Erythroblast (primary cell): ENCODE data around the gene ANKIB1.

Source experiments
- GATA1 ChIP-seq: IDR thresholded peaks from 2 replicates; pipeline ENCODE4 v1.6.1; 2011; ENCODE audit warnings: low read depth, mild to moderate bottlenecking, control low read depth, low read length, moderate library complexity
- POLR2A ChIP-seq: IDR thresholded peaks from 2 replicates; pipeline ENCODE4 v1.6.1; 2011; ENCODE audit warnings: mild to moderate bottlenecking, low read length

DNA sequence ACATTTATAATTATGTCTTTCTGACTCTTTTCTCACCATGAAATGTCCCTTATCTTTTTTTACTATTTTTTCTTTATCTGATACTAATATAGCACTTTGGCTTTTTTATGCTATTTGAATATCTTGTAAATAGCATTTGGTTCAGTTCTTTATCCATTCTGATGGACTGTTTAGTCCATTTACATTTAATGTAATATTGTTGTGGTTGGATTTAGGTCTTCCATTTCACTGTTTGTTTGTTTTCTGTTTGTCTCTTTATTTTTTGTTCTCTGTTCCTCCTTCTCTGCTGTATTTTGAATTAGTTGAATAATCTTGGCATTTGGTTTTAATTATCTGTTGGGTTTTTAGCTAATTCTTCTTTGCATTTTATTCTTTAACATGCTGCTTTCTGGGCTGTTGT lies 89.8 kb downstream of the ANKIB1 start:
- TF ChIP-seq POLR2A = no peak
- no peak for TF ChIP-seq GATA1
